NCI-H146 (cell line): ENCODE results near the gene FUT8.

Source experiments
- DNase-seq: peaks from one replicate; lab custom pipeline; 2025; lab: John Stamatoyannopoulos, UW

The FUT8 gene

DNA sequence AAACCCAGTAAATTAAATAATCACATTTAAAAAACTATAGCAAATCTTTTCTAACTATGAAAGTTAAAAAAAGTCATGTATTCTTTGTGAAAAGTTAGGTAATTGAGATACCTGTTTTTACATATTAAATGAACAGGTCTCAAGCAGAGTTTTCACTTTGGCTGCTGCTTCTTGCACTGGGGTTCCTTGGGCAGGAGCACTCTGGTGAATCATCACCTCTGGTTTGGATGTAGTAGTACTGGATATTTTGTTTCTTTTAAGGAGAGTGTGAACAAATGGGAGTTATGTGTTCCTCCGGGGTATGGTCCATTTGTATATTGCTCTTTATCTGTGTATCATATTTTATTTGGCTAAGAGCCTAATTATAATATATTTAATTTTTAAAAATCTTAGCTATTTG is 82.7 kb downstream of the FUT8 start:
- no peak for DNase-seq

DNA sequence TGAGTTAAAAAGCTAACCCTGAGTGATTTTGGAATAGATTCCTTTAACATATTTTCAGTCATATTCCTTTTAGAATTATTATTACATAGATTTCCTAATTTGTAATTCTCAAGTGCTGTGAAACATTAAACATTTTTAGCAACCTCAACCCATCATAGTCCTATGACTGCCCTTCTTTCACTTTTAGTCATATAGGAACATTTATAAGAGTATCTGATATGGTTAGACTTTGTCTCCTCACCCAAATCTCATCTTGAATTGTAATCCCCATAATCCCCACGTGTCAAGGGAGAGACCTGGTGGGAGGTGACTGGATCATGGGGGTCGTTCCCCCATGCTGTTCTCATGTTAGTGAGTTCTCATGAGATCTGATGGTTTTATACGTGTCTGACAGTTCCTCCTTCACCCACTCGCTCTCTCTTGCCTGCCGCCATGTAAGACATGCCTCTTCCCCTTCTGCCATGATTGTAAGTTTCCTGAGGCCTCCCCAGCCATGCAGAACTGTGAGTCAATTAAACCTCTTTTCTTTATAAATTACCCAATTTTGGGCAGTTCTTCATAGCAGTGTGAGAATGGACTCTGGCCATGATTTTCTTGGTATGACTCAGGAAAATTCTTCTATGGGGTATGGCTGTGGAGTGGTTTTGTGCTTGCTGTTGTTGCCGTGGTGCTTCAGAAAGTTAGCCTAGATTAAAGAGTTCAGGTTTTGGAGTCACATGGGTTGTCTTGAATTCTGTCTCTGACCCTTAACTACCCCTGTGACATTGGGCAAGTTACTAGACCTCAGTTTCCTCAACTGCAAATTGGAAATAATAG is 83.9 kb downstream of the FUT8 start:
- no peak for DNase-seq

DNA sequence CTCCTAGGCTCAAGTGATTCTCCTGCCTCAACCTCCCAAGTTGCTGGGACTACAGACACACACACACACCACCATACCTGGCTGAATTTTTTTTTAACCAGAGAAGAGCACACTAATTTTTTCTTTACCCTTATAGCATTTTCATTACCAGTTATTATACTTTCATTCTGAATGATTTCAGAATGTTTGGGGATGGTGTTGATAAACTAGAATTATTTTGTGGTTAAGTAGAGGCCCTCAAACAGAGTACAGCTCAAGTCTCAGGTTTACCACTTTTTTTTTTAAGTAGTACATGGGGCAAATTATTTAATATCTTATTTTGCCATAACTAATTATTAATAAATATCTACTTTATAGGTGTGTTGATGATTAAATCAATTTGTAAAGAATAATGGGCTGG is 86.6 kb downstream of the FUT8 start:
- no peak for DNase-seq

DNA sequence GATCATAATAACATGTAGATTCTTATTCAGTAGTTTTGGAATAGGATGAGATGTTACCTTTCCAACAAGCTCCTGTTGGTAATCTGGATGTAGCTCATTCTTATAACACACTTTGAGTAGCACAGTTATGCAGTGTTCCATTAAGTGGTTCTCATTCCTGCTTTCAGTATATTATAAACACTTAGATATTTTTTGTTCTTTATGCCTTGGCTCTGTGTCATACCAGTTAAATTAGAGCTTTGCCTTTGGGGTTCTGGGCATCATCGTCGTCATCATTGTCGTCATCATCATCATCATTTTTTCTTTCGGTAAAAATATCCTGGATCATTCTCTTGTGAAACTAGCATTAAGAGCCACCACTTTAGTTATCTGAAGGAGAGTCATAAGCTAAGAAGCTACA is 87.5 kb downstream of the FUT8 start:
- no peak for DNase-seq

DNA sequence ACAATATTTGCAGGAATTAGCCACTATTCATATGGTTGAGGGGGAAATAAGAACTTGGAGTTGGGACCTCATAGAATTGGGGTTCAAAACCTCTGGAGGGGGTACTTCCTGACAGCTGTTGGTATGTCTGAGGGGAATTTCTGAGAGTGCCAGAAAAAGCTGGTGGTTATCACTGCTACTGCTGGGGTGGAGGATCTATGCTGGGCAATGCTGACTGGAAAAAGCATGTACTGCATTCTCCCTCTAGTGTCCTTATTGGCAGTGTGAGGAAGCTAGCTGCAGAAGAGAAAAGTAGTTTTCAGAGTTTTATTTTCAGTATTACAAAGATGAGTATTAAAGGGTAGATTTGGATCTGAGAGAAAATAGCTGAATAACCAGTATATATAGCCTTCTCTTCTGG is 88.8 kb downstream of the FUT8 start:
- no peak for DNase-seq

DNA sequence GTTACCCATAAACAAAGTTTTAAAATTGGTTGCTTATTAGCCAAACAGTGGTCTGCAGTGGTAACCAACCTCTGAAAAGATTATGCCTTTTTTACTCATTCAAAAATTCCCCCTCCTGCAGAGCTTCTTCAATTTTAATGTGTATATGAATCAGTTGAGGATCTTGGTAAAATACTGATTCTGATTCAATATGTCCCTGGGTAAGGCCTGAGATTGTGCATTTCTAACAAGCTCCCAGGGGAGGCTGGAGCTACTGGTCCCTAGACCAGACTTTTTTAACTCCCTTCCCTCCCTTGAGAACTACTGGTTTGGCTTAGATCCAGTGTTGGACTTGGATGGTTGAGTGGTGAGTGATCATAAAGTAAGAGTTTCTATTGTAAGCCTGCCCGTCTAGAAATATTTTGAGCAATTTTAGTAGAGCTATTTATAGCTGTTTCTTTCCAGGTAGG is 90.2 kb downstream of the FUT8 start:
- no peak for DNase-seq

DNA sequence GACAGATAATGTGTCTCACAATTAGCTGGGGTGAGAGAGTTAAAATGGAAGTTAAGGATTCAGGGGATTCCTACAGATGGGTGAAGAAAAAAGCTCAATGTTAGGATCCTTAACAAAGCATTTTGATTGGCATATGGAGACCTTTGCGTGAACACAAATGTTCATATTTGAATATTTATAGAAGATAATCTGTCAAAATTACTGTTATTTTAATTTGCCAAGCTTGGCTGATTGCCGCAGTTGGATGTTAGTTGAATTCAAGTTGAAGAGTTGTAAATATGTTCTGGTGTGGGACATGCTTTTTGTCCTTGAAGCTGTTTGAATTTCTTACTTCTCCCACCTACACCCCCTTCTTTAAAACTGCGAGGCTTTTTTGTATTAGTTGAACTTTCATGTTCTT is 91.2 kb downstream of the FUT8 start:
- no peak for DNase-seq

DNA sequence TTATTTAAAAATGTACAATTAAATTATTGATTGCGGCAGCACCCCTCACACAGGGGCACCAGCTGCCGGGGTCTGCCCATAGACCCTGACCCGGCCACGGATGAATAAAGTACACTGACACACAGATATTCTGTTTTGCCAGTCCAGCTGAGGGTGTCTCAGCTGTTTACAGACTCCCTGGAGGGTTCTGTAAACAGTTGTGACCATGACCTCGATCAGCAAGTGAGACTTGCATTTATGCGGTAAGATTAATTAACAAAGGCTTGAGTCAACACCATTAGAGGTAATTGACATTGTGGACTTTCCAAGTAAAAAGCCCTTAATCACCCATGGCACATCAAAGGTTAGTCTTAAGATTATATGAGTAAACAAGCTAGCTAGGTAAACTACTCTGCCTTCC is 94.3 kb downstream of the FUT8 start:
- peak; percentile 92 for DNase-seq

DNA sequence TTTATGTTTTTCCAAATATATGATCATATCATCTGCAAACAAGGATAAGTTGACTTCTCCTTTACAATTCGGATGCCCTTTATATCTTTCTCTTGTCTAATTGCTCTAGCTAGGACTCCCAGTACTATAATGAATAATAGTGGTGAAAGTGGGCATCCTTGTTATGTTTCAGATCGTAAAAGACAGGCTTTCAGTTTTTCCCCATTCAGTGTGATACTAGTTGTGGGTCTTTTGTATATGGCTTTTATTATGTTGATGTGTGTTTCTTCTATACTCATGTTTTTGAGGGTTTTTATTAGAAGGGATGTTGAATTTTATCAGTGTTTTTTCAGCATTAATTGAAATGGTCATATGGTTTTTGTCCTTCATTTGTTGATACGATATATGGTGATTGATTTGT is 97.3 kb downstream of the FUT8 start:
- DNase-seq, result no peak

DNA sequence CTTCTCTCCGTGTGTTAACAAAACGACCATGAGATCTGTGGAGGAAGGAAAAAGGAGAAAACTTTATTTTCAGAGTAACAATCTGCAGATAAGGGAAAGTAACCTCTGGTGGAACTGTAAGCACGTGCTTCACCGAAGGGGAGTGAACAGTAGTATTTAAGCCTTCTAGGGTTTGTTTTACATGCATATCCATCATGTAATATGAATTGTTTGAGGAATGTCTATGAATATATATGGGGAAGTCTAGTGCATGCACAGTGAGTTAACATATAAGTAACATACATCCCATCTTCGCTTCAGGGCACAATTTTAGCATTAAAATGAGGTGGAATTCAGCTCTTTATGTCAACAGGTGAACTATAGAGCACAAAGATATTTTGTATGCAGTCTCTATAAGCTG is 101.1 kb downstream of the FUT8 start:
- DNase-seq, result no peak

DNA sequence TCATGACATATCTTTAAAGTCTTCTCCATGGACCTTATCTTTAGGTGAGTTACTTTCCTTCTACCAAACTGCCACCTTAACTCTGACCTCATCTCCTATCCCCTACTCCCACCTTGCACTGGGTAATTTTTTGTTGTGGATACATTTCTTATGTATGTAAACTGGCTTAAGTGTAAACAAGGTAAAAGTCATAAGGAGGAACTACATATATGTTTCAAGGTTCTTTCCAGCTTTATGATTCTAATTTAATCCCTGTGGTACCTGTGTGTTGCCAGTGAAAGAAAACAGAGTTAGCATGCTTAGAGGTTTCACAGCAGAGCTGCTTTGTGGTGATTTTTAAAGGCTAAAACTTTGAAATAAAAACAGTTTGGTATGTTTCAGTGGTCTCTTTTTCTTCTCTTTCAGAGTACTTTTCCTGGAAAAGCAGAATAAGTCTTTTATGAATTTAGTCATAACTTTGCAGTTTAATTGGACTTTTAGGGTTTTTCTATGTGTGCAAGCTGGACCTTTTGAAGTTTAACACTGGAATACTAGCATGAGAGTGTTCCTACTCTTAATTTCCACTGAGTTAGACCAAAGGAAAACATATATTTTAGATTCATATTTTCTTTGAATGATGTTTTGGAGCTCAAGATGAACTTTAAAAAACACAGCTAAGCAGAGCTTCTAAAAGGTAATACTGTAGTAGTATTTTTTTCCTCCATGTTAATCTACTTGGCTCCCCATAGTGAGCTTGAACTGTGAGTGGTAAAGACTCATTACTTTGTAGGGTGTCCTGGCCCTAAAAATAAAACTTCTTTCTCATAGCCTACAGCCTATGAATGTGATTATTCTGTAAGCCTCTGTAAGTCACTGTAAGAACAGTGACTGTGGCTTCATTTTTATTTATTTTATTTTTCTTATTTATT is 105.4 kb downstream of the FUT8 start:
- no peak for DNase-seq

DNA sequence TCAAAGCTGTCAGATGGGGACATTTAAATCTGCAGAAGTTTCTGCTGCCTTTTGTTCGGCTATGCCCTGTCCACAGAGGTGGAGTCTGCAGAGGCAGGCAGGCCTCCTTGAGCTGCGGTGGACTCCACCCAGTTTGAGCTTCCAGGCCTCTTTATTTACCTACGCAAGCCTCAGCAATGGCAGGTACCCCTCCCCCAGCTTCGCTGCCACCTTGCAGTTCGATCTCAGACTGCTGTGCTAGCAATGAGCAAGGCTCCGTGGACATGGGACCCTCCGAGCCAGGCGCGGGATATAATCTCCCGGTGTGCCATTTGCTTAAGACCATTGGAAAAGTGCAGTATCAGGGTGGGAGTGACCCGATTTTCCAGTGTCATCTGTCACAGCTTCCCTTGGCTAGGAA is 115.5 kb downstream of the FUT8 start:
- no peak for DNase-seq

DNA sequence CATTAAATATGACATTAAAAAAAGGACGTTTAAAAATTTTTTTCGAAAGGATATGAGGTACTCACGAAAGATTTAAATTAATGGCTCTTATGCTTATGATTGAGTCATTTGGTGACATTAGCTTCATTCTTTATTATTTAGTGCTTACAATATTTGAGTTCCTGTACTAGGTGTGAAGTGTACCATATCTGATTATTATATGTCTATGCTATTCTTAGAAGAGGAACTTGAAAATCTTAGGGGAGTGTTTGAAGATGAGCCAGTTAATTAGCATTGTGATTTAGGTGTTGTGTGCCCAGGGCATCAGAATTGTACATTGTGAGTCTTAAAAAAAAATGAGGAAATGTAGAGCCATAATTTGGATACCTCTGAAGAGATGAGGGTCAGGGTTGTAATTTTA is 118.6 kb downstream of the FUT8 start:
- DNase-seq, result no peak

DNA sequence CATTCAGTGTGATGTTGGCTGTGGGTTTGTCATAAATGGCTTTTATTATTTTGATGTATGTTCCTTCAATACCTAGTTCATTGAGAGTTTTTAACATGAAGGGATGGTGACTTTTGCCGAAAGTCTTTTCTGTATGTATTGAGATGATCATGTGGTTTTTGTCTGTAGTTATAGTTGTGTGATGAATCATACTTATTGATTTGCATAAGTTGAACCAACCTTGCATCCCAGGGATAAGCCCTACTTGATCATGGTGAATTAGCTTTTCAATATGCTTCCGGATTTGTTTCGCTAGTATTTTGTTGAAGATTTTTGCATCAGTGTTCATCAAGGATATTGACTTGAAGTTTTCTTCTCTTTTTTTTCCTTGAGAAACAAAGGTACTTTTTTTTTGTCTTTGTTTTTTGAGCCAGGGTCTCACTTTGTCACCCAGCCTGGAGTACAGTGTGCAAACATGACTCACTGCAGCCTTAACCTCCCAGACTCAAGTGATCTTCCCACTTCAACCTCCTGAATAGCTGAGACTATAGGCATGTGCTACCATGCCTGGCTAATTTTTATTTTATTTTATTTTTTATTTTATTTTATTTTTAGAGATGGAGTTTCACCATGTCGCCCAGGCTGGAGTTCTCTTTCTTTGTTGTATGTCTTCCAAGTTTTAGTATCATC is 121.3 kb downstream of the FUT8 start:
- no peak for DNase-seq

DNA sequence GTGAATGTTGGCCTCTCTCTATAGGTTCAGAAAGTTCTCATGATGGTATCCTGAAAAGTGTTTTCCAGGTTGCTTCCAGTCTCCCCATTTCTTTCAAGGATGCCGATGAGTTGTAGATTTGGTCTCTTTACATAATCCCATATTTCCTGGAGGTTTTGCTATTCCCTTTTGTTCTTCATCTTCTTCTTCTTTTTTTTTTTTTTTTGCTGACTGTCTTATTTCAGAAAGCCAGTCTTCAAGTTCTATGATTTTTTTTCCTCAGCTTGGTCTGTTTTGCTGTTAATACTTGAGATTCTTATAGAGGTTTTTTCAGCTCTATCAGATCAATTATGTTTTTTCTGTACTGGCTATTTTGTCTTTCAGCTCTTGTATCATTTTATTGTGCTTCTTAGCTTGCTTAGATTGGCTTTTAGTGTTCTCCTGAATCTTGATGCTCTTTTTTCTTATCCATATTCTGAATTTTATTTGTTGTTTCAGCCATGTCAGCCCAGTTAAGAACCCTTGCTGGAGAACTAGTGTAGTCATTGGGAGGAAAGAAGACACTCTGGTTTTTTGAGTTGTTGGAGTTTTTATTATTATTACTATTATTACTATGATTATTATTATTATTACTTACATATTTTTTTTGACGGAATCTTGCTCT is 124.4 kb downstream of the FUT8 start:
- DNase-seq, result no peak

DNA sequence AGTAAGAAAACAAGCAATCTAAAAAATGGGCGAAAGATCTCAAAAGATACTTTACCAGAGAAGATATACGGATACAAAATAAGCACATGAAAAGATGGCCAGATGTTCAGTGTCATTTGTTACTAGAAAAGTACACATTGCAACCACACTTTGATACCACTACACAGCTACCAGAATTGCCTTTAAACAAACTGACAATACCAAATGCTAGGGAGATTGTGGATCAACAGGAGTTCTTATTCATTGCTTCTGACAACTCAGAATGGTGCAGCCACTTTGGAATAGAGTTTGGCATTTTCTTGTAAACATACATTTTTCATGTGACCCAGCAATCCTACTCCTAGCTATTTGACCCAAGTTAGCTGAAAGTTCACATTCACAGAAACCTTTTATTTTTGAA is 136.3 kb downstream of the FUT8 start:
- DNase-seq, result no peak

DNA sequence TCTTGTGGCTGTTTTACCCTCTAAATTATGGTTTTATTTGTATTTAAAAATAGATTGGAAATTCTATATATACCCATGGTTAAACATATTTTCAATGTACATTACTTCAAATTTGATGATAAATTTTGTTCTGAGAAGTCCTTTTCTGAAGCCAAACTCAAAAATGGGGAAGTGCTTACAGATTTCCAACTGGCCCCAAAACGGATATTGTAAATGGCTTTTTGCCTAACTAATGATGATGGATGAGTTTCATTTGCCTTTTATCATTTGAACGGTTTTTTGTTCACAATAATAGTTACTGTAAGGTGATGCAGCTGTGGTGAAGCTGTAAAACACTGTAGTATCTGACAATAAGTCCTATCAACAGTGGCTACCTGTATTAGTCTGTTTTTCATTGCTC is 136.9 kb downstream of the FUT8 start:
- no peak for DNase-seq

DNA sequence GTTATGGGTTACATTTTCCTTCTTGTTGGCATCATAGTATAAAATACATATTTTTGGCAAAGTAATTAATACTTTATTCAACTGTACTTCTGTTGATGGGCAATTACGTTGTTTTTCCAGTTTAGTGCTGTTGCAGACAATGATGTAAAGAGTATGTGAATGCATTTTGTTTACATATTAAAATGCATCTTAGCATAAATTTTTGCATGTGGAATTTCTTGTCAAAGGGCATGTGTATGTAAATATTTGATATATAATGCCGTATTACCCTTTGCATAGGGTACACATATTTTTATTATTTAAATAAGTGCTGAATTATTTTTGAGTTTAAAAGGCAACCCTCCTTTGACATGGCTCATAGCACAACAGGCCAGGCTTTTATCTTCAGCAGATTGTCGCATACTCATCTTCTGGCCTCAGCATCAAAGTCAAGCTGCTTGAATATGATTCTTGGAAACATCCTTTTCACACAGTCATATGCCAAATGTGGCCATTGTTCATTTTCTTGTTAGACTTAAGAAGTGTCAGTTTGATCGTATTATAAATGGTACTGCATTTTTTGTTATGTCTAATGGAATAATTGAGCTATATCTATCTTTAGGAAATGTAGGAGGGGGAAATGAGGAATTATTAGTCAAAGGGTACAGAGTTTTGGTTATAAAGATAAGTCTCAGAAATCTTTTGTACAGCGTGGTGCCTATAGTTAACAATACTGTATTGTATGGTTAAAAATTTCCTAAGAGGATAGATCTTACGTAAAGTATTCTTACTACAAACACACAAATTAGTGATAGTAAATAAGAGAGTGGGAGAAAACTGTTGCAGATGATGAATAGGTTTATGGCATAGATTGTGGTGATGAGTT is 138.5 kb downstream of the FUT8 start:
- DNase-seq, result no peak

DNA sequence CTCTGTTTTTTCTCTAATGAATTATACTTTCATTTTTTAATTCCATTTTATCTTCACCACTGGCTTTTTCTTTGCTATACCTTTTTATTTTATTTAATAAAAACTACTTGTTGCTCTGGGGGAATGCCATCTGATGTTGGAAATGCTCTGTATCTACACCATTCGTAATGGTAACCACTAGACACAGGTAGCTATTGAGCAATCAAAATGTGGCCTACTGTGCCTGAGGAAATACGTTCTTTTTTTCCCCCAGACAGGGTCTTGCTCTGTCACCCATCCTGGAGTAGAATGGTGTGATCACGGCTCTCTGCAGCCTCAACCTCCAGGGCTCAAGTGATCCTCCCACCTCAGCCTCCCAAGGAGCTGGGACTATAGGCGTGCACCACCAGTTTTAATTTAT is 140.2 kb downstream of the FUT8 start:
- no peak for DNase-seq

DNA sequence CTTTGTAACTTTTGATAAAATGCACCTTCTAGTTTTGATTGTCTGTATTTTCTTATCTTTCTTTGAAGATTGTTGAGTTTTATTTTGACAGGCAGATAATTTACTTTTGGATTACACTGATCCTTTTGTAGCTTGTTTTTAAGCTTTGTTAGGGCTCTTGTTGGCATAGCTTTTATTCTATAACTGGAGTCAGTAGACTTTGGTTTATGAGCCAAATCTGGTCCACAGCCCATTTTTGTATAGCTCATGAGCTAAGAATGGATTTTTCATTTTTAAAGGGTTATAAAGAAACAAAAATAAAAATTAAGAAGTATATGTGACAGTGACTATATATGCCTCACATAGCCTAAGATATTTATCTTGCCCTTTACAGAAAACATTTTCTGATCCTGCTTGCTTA is 142.3 kb downstream of the FUT8 start:
- no peak for DNase-seq

DNA sequence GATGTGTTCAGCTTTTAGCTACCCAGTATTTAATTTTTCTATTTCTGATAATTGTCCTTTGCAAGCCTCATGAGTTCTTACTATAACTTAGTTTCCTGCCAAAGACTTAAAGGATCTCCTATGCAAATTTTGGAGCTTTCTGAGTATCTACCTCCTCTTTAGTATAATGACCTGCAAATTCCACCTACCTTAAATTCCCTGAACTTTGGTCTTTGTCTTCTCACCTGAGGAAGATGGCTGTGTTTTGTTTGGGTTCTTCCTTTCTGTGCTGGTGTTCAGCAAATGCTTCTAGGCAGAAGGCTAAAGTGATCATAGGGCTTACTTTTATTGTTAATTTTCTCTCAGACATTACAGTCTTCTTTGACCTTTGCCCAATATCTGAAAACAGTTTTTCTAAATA is 142.8 kb downstream of the FUT8 start:
- DNase-seq, result no peak
